Activated naive CD8-positive, alpha-beta T cell treated with anti-CD3 and anti-CD28 coated beads for 36 hours (primary cell): Measurements from ENCODE around the gene ZNF576. TPM values are rescaled to one million over a fixed set of nuclear protein-coding genes. Genes with fewer than 3 reads are reported as not detected.

Experiments used
- DNase-seq: peaks from one replicate; pipeline ENCODE4 v3.0.0; 2021
- H3K27ac Mint-ChIP-seq: one replicate; pipeline ENCODE4 v1.8.0; 2022; ENCODE audit warnings: mild to moderate bottlenecking, moderate library complexity, mixed read lengths
- H3K27me3 Mint-ChIP-seq: one replicate; pipeline ENCODE4 v1.8.0; 2022; ENCODE audit warnings: mild to moderate bottlenecking, mixed read lengths
- H3K36me3 Mint-ChIP-seq: one replicate; pipeline ENCODE4 v1.8.0; 2021; ENCODE audit warnings: mild to moderate bottlenecking, mixed read lengths
- H3K4me1 Mint-ChIP-seq: one replicate; pipeline ENCODE4 v1.8.0; 2021; ENCODE audit warnings: mixed read lengths
- H3K4me3 Mint-ChIP-seq: one replicate; pipeline ENCODE4 v1.8.0; 2022; ENCODE audit warnings: mild to moderate bottlenecking, moderate library complexity, mixed read lengths
- H3K9me3 Mint-ChIP-seq: one replicate; pipeline ENCODE4 v1.8.0; 2022; ENCODE audit warnings: mixed read lengths
- total RNA-seq, 2 experiments: library from RNA; stranded (reverse); gene quantifications; one replicate each; pipeline ENCODE4 v1.2.3, GENCODE V29; 2021

The ZNF576 gene
- total RNA-seq, 2 experiments from 2014 or later = 11.7 to 14.9 TPM

- Mint-ChIP-seq H3K27me3 (no peaks in the 10 kb centered on the region), H3K4me3 (no peak overlapping the region), H3K4me1 (peaks cover 4% of the 10 kb centered on the region), H3K36me3 (peaks cover 2% of the 10 kb centered on the region), H3K27ac (peak overlapping the region; percentile 7), H3K9me3 (no peaks in the 10 kb centered on the region)
- no peak for DNase-seq
These were observed 10.3 kb downstream of the ZNF576 start for GRCh38 chr19:43606569-43607229.

GRCh38 chr19:43607238-43608205, 11.1 kb downstream of the ZNF576 start:
- DNase-seq = no peak
- Mint-ChIP-seq H3K4me3 (no peak overlapping the region), H3K9me3 (no peaks in the 10 kb centered on the region), H3K4me1 (peaks cover 4% of the 10 kb centered on the region), H3K36me3 (peaks cover 5% of the 10 kb centered on the region), H3K27ac (peak overlapping the region; percentile 34), H3K27me3 (no peaks in the 10 kb centered on the region)

- no peaks in the 10 kb centered on the region for H3K9me3 Mint-ChIP-seq
- H3K36me3 Mint-ChIP-seq = peaks cover 7% of the 10 kb centered on the region
- no peak overlapping the region for H3K4me3 Mint-ChIP-seq
- H3K4me1 Mint-ChIP-seq = peaks cover 4% of the 10 kb centered on the region
- H3K27ac Mint-ChIP-seq = peak overlapping the region; percentile 30
- no peak for DNase-seq
- H3K27me3 Mint-ChIP-seq = no peaks in the 10 kb centered on the region
These were observed 13.5 kb downstream of the ZNF576 start for GRCh38 chr19:43609872-43610271.

GRCh38 chr19:43610493-43610892, 14.1 kb downstream of the ZNF576 start:
- Mint-ChIP-seq H3K27ac (no peak overlapping the region), H3K4me1 (peaks cover 4% of the 10 kb centered on the region), H3K9me3 (no peaks in the 10 kb centered on the region), H3K27me3 (no peaks in the 10 kb centered on the region), H3K36me3 (peaks cover 7% of the 10 kb centered on the region), H3K4me3 (no peak overlapping the region)
- DNase-seq = no peak

GRCh38 chr19:43611788-43612187, 15.4 kb downstream of the ZNF576 start, which contains the start of gene SRRM5:
Gene SRRM5, plus strand, starts transcription at chr19:43612088. Its CDS starts 34 bp downstream, at chr19:43612122.
- no peak for DNase-seq
- Mint-ChIP-seq H3K9me3 (no peaks in the 10 kb centered on the region), H3K36me3 (peaks cover 7% of the 10 kb centered on the region), H3K4me1 (peaks cover 9% of the 10 kb centered on the region), H3K27me3 (no peaks in the 10 kb centered on the region), H3K4me3 (no peak within 1 kb of the TSS), H3K27ac (peak within 1 kb of the TSS; percentile 75)

GRCh38 chr19:43612374-43612773, 16.0 kb downstream of the ZNF576 start:
- Mint-ChIP-seq H3K4me1 (peaks cover 10% of the 10 kb centered on the region), H3K27ac (peak overlapping the region; percentile 75), H3K36me3 (peaks cover 7% of the 10 kb centered on the region), H3K27me3 (no peaks in the 10 kb centered on the region), H3K4me3 (no peak overlapping the region), H3K9me3 (no peaks in the 10 kb centered on the region)
- no peak for DNase-seq

GRCh38 chr19:43616306-43616705, 19.9 kb downstream of the ZNF576 start:
- Mint-ChIP-seq H3K36me3 (peaks cover 9% of the 10 kb centered on the region), H3K27ac (no peak overlapping the region), H3K27me3 (no peaks in the 10 kb centered on the region), H3K4me1 (peaks cover 17% of the 10 kb centered on the region), H3K4me3 (no peak overlapping the region), H3K9me3 (no peaks in the 10 kb centered on the region)
- no peak for DNase-seq

- no peaks in the 10 kb centered on the region for H3K27me3 Mint-ChIP-seq
- DNase-seq = no peak
- peak overlapping the region; percentile 42 for H3K27ac Mint-ChIP-seq
- no peaks in the 10 kb centered on the region for H3K9me3 Mint-ChIP-seq
- peaks cover 18% of the 10 kb centered on the region for H3K4me1 Mint-ChIP-seq
- no peak overlapping the region for H3K4me3 Mint-ChIP-seq
- H3K36me3 Mint-ChIP-seq = peaks cover 6% of the 10 kb centered on the region
These were observed 20.6 kb downstream of the ZNF576 start for GRCh38 chr19:43616954-43617353.

GRCh38 chr19:43618921-43619261, 22.5 kb downstream of the ZNF576 start:
- Mint-ChIP-seq H3K27me3 (no peaks in the 10 kb centered on the region), H3K4me3 (peak overlapping the region; percentile 95), H3K4me1 (peaks cover 18% of the 10 kb centered on the region), H3K36me3 (peaks cover 3% of the 10 kb centered on the region), H3K27ac (peak overlapping the region; percentile 99), H3K9me3 (no peaks in the 10 kb centered on the region)
- DNase-seq = peak; percentile 64

- peak; percentile 94 for DNase-seq
- H3K4me3 Mint-ChIP-seq = peak within 1 kb of the TSS; percentile 95
- H3K9me3 Mint-ChIP-seq = no peaks in the 10 kb centered on the region
- H3K27ac Mint-ChIP-seq = peak within 1 kb of the TSS; percentile 99
- no peaks in the 10 kb centered on the region for H3K27me3 Mint-ChIP-seq
- peaks cover 19% of the 10 kb centered on the region for H3K4me1 Mint-ChIP-seq
- H3K36me3 Mint-ChIP-seq = peaks cover 3% of the 10 kb centered on the region
These were observed 23.1 kb downstream of the ZNF576 start, which contains the start of gene ZNF428 for GRCh38 chr19:43619262-43620060. Gene ZNF428, minus strand, starts transcription at chr19:43619629. Its CDS starts 5,325 bp downstream, at chr19:43614304.

- peaks cover 26% of the 10 kb centered on the region for H3K4me1 Mint-ChIP-seq
- peak; percentile 87 for DNase-seq
- peaks cover 3% of the 10 kb centered on the region for H3K36me3 Mint-ChIP-seq
- H3K9me3 Mint-ChIP-seq = no peaks in the 10 kb centered on the region
- H3K27me3 Mint-ChIP-seq = no peaks in the 10 kb centered on the region
- peak overlapping the region; percentile 95 for H3K4me3 Mint-ChIP-seq
- H3K27ac Mint-ChIP-seq = peak overlapping the region; percentile 99
These were observed 23.9 kb downstream of the ZNF576 start for GRCh38 chr19:43620061-43621001.

GRCh38 chr19:43622070-43622469, 25.7 kb downstream of the ZNF576 start:
- peaks cover 22% of the 10 kb centered on the region for H3K4me1 Mint-ChIP-seq
- H3K36me3 Mint-ChIP-seq = peaks cover 3% of the 10 kb centered on the region
- no peak overlapping the region for H3K4me3 Mint-ChIP-seq
- peaks cover 11% of the 10 kb centered on the region for H3K27me3 Mint-ChIP-seq
- no peak overlapping the region for H3K27ac Mint-ChIP-seq
- no peaks in the 10 kb centered on the region for H3K9me3 Mint-ChIP-seq
- DNase-seq = no peak

GRCh38 chr19:43622956-43623355, 26.6 kb downstream of the ZNF576 start:
- Mint-ChIP-seq H3K4me1 (peaks cover 22% of the 10 kb centered on the region), H3K27ac (no peak overlapping the region), H3K36me3 (peaks cover 3% of the 10 kb centered on the region), H3K4me3 (no peak overlapping the region), H3K9me3 (no peaks in the 10 kb centered on the region), H3K27me3 (peaks cover 17% of the 10 kb centered on the region)
- DNase-seq = no peak
